IPS-NIHi11 (cell line): ENCODE measurements around the gene MATN1.

Experiments
- DNase-seq: peaks from one replicate; pipeline ENCODE4 v3.0.0; 2012; ENCODE audit warnings: mixed read lengths, low spot score

MATN1 gene

GRCh38 chr1:30718091-30718635 lies 5.2 kb downstream of the MATN1 start:
- no peak for DNase-seq

DNA sequence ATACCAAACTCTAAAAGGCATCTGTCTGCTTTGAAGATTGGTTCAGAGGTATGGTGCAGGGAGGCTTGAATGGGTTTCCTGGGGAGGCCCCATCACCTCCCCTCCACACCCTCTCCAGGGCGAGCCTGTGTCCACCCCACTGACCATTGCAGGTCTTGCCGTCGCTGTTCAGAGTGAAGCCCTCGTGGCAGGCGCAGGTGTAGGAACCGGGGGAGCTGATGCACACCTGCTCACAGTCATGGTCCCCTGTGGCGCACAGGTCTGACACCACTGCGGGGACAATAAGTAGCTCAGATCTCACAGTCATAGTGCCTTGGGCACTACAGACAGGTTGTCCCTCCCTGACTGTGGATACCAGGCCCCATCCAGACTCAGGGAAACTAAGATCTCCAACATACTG lies 6.7 kb downstream of the MATN1 start:
- DNase-seq: no peak

GRCh38 chr1:30715886-30716285 lies 7.5 kb downstream of the MATN1 start:
- no peak for DNase-seq

GRCh38 chr1:30715216-30715615 lies 8.2 kb downstream of the MATN1 start:
- DNase-seq: no peak

- DNase-seq: no peak
Measured at GRCh38 chr1:30714536-30715090, 8.8 kb downstream of the MATN1 start.

- no peak for DNase-seq
Measured at GRCh38 chr1:30714025-30714424, 9.4 kb downstream of the MATN1 start.

DNA sequence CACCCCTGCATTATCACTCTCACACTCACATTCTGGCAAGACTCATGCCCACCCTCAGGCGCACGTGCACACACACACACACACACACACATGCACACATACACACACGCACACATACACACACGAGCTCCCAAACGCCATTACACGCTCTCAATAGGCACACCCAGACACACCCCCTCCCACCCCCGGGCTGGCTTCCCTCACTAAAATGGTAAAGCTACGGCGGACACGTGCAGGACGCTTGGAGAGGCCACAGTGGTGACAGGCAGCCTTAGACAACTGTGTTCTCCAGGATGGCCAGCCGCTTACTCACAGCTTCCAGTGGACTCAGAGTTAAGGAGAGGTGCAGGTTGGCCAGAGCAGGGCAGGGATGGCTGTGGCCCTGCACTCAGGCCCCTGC lies 10.1 kb downstream of the MATN1 start:
- DNase-seq: no peak

- no peak for DNase-seq
Measured at GRCh38 chr1:30712583-30712982, 10.8 kb downstream of the MATN1 start.

GRCh38 chr1:30710407-30710806 lies 13.0 kb downstream of the MATN1 start:
- DNase-seq: no peak

GRCh38 chr1:30708361-30708728 lies 15.0 kb downstream of the MATN1 start:
- DNase-seq: no peak

- DNase-seq: peak; percentile 90
Measured at GRCh38 chr1:30707412-30708360, 15.7 kb downstream of the MATN1 start.

DNA sequence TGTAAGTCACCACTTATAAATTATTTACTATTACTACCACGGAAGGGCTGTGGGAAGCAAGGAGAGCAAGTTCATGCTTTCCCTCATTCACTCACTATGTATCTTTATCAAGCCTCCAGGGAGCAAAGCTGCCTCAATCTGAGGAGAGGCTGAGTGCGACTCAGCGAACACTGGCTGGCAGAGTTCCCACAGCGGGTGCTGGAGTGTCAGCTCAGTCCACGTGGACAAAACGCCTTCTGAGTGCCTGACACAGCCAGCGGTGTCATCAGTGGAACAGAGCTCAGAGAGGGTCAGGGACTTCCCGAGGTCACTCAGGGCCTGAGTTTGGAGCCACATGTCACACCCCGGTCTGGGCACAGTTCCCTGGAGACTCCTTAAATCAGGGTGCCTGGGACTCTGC lies 16.9 kb downstream of the MATN1 start:
- no peak for DNase-seq

DNA sequence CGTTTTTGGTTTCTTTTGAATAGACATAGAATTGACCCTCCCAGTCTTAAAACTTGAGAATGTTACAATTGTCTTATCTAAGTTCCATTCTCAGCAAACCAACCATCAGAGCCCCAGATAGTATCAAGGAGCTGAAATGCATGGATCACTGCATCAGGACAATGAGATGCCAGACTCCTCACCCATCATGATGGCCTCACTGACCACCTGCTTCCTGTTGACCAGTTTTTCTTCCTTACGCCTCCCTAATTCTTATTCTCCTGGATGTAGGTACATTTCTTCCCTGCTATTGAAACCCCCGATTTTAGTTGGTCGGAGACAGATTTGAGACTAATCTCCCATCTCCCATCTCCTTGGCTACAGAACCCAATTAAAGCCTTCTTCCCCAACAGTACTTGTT lies 17.7 kb downstream of the MATN1 start:
- DNase-seq: no peak

DNA sequence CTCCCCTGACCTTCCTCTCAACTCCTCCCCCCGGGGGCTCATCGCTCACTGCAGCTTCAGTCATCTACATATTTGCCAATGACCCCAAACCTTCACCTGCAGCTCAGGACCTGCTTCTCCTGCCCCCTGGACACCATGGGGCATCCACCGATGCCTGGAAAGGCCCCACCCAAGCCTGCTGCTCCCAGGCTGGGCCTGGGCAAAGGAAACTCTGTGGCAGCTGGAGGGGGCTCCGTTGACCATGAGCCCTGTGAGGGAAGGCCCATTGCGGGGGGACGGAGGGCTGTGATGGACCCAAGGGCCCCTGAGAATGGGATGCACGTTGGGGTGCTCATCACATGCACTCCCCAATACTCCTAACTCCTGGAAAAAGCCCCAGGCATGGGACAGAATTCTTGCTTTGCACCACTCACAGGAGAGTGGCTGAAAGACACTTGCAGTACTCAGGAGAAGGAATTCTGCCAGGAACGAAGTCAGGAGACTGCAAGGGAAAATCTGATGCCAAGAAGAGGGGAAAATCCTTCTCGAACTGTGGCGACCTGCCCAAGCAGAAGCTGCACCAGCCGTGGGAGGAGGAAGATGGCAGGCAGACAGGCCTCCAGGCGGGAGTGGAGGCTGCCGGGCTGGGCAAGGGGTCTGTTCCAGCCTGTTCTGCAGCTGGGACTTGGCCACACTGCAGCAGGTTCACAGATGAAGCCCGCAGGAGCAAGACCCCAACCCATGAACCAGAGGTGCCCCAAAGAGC lies 18.4 kb downstream of the MATN1 start:
- no peak for DNase-seq

GRCh38 chr1:30704271-30704670 lies 19.1 kb downstream of the MATN1 start:
- no peak for DNase-seq

GRCh38 chr1:30702823-30703222 lies 20.6 kb downstream of the MATN1 start:
- no peak for DNase-seq

GRCh38 chr1:30701258-30701633 lies 22.1 kb downstream of the MATN1 start:
- no peak for DNase-seq

GRCh38 chr1:30700528-30701257 lies 22.7 kb downstream of the MATN1 start:
- DNase-seq: no peak

- no peak for DNase-seq
Measured at GRCh38 chr1:30699762-30700161, 23.6 kb downstream of the MATN1 start.

DNA sequence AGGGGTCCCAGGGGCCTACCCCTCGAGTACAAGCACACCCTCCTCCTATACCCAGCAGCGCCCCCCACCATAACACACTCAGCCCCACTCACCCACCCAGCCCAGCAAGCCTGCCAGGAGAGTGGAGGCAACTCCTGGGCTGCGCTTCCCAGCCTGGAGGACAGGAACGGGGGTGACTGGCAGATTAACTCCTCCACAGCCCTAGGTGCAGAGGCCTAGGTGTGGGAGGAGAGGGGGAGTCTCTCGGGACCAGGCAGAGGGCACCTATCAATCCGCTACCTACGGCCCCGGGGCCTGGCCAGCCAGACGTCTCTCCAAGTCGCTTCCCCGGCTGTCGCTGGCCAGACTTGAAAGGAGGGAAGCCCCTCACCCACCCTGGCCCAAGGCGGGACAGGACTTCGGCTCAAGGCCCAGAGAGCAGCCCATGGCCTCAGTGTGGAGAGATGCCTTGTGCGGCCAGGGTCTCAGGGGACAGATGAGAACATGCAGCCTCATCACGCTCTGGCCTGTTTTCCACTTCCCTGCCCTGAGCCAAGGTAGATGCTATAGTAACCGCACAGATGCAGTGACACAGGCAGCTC lies 24.9 kb downstream of the MATN1 start:
- DNase-seq: peak; percentile 36

- no peak for DNase-seq
Measured at GRCh38 chr1:30697571-30698376, 25.6 kb downstream of the MATN1 start.
